GM18858 (cell line): ENCODE data around the gene KIF26B.

Experiments
- ATAC-seq: cut with Tn5 transposase; IDR thresholded peaks from one replicate; pipeline ENCODE4 v1.9.1; 2021; ENCODE audit not compliant: unreplicated experiment

KIF26B gene

GRCh38 chr1:245409341-245410195, 254.8 kb downstream of the KIF26B start:
- ATAC-seq = no peak

DNA sequence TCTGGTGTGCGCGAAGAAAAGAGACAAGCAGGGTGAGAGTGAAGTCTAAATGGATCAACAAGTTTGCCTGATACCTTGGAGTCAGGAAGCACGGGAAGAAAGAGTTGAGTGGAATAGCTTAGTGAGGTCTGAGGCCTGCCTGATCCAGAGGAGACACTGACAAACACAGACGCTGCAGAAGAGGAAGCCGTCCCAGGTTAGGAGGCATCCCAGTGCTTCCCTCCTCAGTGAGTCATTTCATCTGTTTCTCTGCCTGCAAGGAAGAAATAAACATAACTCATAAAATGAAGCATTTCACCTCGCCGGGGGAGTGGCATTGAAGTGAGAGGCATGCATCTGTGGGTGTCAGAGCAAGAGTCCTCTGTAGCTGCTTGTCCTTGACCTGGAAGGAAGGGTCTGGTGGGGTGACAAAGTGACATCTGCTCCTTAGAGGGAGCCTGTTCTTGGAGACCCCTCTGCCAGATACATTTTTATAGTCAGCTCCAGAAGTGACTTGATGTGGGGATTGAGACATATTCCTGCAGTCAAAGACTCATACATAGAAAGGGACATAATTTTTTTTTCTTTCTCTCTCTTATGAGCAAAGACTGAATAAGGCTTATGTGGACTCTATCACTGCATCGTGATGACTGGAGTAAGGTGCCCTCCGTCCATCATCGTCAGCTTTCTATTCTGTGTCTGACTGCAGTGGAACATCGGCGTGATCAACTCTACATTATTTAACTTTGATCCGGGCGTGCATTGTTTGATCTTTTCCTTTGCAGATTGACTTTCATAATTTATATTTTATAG, 256.7 kb downstream of the KIF26B start:
- ATAC-seq = no peak

DNA sequence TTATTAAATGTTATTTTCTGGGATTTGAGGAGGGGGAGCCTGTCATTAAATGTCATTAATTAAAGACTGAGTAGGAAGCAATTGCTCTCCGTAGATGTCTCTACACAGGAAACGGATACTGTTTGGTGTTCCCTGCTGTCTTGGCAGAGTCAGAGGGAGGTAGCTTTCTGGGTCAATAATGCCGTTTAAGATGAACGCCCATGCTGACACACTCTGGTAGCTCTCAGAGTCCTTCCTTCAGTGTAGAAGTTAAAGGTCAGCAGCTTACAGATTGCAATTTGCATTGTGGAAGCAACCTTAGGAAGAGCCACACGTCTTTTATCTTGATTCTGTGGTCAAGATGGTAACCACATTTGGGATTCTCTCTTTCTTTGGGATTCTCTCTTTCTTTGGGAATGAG, 257.5 kb downstream of the KIF26B start:
- ATAC-seq = no peak

GRCh38 chr1:245416781-245417180, 262.0 kb downstream of the KIF26B start:
- no peak for ATAC-seq

GRCh38 chr1:245418077-245418476, 263.3 kb downstream of the KIF26B start:
- no peak for ATAC-seq

- no peak for ATAC-seq
These were observed 264.7 kb downstream of the KIF26B start for GRCh38 chr1:245419461-245419978.

- ATAC-seq = no peak
These were observed 265.2 kb downstream of the KIF26B start for GRCh38 chr1:245419989-245420388.

DNA sequence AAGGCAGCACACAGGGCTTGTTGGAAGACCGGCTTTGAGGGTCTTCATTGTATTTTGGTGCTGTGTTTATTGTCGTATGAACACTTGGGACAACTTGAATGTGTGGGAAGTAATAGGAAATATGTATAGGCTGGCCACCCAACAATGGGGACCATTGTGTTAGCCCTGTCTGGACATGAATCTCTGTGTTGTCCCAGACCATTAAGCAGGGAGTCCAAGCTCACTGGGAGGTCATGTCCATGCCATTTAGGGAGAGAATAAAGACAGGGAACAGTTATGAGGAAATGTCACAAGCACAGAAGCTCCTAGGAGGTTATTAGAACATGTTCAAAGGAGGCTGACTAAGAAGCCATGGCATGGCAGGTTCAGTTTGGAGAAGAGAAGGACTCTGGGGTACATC, 266.1 kb downstream of the KIF26B start:
- ATAC-seq = no peak

- no peak for ATAC-seq
These were observed 273.9 kb downstream of the KIF26B start for GRCh38 chr1:245428681-245429080.

DNA sequence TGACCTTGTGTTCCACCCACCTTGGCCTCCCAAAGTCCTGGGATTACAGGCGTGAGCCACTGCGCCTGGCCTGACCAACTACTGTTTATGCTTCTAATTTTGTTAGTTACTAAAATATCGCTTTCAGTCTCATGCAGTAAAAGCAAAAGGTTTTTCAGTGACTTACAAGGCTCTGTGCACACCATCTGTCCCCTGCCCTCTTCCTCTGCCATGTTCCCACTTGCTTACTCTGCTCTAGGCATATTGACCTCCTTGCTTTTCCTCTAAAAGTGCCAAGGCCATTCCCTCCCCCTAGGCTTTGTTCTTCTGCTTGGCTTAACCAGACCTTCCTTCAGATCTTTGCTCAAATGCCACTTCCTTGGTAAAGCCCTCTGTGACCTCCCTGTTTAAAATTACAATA, 276.9 kb downstream of the KIF26B start:
- no peak for ATAC-seq

- no peak for ATAC-seq
These were observed 277.6 kb downstream of the KIF26B start for GRCh38 chr1:245432228-245432875.

- no peak for ATAC-seq
These were observed 278.8 kb downstream of the KIF26B start for GRCh38 chr1:245433561-245433960.

- ATAC-seq = no peak
These were observed 279.5 kb downstream of the KIF26B start for GRCh38 chr1:245434280-245434679.

DNA sequence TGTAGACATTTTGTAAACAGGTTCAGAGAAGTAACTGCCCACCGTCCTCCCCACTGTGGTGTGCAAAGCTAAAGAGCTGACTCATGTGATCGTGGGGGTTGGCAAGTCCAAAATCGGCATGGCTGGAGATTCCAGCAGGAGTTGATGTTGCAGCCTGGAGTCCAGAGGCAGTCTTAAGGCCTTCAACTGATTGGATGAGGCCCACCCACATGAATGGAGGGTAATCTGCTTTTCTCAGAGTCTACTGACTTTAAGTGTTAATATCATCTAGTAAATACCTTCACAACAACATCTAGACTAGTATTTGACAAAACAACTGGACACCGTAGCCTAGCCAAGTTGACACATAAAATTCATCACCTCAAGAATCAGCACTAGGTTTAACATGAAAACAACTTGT, 281.6 kb downstream of the KIF26B start:
- ATAC-seq = no peak

- no peak for ATAC-seq
These were observed 282.7 kb downstream of the KIF26B start for GRCh38 chr1:245437369-245438062.

- ATAC-seq = no peak
These were observed 286.1 kb downstream of the KIF26B start for GRCh38 chr1:245440922-245441321.

DNA sequence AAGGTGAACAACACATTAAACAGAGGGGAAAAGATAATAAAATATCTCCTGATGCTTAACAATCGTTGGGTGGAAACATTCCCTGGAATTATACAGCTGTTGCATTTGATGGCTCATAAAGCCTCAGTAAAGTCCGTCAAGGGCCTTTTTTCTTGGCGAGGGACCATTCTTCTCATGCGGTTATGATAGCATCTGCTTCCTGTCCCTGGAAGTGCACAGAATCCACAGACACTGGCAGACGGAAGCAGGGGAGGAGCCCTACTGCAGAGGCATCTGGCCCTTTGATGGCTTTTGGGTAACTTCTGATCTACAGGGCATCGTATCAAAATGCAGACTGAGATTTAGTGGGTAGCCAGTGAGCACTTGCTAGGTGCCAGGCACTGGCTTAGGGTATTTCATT, 286.9 kb downstream of the KIF26B start:
- no peak for ATAC-seq

GRCh38 chr1:245444147-245444828, 289.5 kb downstream of the KIF26B start:
- no peak for ATAC-seq

- no peak for ATAC-seq
These were observed 290.2 kb downstream of the KIF26B start for GRCh38 chr1:245444945-245445344.

- no peak for ATAC-seq
These were observed 293.7 kb downstream of the KIF26B start for GRCh38 chr1:245448531-245448930.
